Muscle layer of colon (tissue), 2 donors: ENCODE measurements around the gene SIRT2.

Experiments used
- H3K27ac ChIP-seq: one replicate; pipeline ENCODE4 v1.7.0; 2013; ENCODE audit warnings: low read depth, mild to moderate bottlenecking, low read length, moderate library complexity
- H3K27me3 ChIP-seq, 2 donors: one replicate each; pipeline ENCODE4 v1.7.0; 2013; ENCODE audit warnings: low read length in 2 of 2, mild to moderate bottlenecking in 2 of 2; ENCODE audit not compliant: insufficient read depth in 2 of 2, control insufficient read depth in 1 of 2
- H3K36me3 ChIP-seq: one replicate; pipeline ENCODE4 v1.7.0; 2013; ENCODE audit warnings: mild to moderate bottlenecking, low read length; ENCODE audit not compliant: insufficient read depth
- H3K4me1 ChIP-seq: one replicate; pipeline ENCODE4 v1.7.0; 2013; ENCODE audit warnings: mild to moderate bottlenecking, low read length; ENCODE audit not compliant: insufficient read depth
- H3K4me3 ChIP-seq, 2 donors: one replicate each; pipeline ENCODE4 v1.7.0; 2013; ENCODE audit warnings: low read length in 2 of 2, low read depth in 1 of 2, mild to moderate bottlenecking in 1 of 2, moderate library complexity in 1 of 2
- H3K9ac ChIP-seq: one replicate; pipeline ENCODE4 v1.7.0; 2013; ENCODE audit warnings: low read length
- H3K9me3 ChIP-seq: one replicate; pipeline ENCODE4 v1.7.0; 2013; ENCODE audit warnings: mild to moderate bottlenecking, low read length
- donor health status: abdominal sarcoma.
- donor health status: Adenocarcinoma of cecum.

The SIRT2 gene

GRCh38 chr19:38845374-38846024 lies 53.9 kb downstream of the SIRT2 start:
- no peak overlapping the region for H3K9ac ChIP-seq
- H3K36me3 ChIP-seq, result peaks cover 83% of the 10 kb centered on the region
- H3K27me3 ChIP-seq, result no peaks in the 10 kb centered on the region
- H3K9me3 ChIP-seq, result no peaks in the 10 kb centered on the region
- H3K4me1 ChIP-seq, result peaks cover 33% of the 10 kb centered on the region
- no peak overlapping the region for H3K4me3 ChIP-seq
- no peak overlapping the region for H3K27ac ChIP-seq

- H3K4me3 ChIP-seq, result no peak overlapping the region
- H3K9me3 ChIP-seq, result no peaks in the 10 kb centered on the region
- H3K27ac ChIP-seq, result no peak overlapping the region
Measured at GRCh38 chr19:38844093-38844686, 55.2 kb downstream of the SIRT2 start.

GRCh38 chr19:38843175-38843758 lies 56.2 kb downstream of the SIRT2 start:
- no peak overlapping the region for H3K9ac ChIP-seq
- H3K9me3 ChIP-seq, result no peaks in the 10 kb centered on the region
- no peak overlapping the region for H3K4me3 ChIP-seq
- peaks cover 94% of the 10 kb centered on the region for H3K36me3 ChIP-seq
- H3K27me3 ChIP-seq, result no peaks in the 10 kb centered on the region
- peaks cover 25% of the 10 kb centered on the region for H3K4me1 ChIP-seq
- H3K27ac ChIP-seq, result no peak overlapping the region

More at GRCh38 chr19:38844093-38844686, 55.2 kb downstream of the SIRT2 start:
- Histone ChIP-seq H3K4me1 (peaks cover 33% of the 10 kb centered on the region), H3K27me3 (no peaks in the 10 kb centered on the region), H3K36me3 (peaks cover 92% of the 10 kb centered on the region), H3K9ac (no peak overlapping the region)

- Histone ChIP-seq H3K36me3 (peaks cover 96% of the 10 kb centered on the region), H3K4me3 (no peak overlapping the region), H3K27me3 (no peaks in the 10 kb centered on the region), H3K4me1 (peaks cover 19% of the 10 kb centered on the region), H3K9me3 (no peaks in the 10 kb centered on the region), H3K9ac (no peak overlapping the region), H3K27ac (no peak overlapping the region)
Measured at GRCh38 chr19:38842439-38843174, 56.8 kb downstream of the SIRT2 start.

- Histone ChIP-seq H3K36me3 (peaks cover 96% of the 10 kb centered on the region), H3K27ac (no peak overlapping the region), H3K9me3 (no peaks in the 10 kb centered on the region), H3K27me3 (no peaks in the 10 kb centered on the region), H3K4me3 (no peak overlapping the region), H3K9ac (no peak overlapping the region), H3K4me1 (peaks cover 12% of the 10 kb centered on the region)
Measured at GRCh38 chr19:38841787-38842438, 57.5 kb downstream of the SIRT2 start.

GRCh38 chr19:38841180-38841766 lies 58.1 kb downstream of the SIRT2 start:
- no peak overlapping the region for H3K27ac ChIP-seq
- no peaks in the 10 kb centered on the region for H3K9me3 ChIP-seq
- H3K36me3 ChIP-seq, result peaks cover 94% of the 10 kb centered on the region
- no peak overlapping the region for H3K4me3 ChIP-seq
- no peaks in the 10 kb centered on the region for H3K27me3 ChIP-seq
- peaks cover 8% of the 10 kb centered on the region for H3K4me1 ChIP-seq
- no peak overlapping the region for H3K9ac ChIP-seq

GRCh38 chr19:38840583-38840968 lies 58.8 kb downstream of the SIRT2 start:
- Histone ChIP-seq H3K9me3 (no peaks in the 10 kb centered on the region), H3K4me1 (peaks cover 3% of the 10 kb centered on the region), H3K27me3 (no peaks in the 10 kb centered on the region), H3K9ac (no peak overlapping the region), H3K27ac (no peak overlapping the region), H3K36me3 (peaks cover 94% of the 10 kb centered on the region), H3K4me3 (no peak overlapping the region)

GRCh38 chr19:38839816-38840582 lies 59.4 kb downstream of the SIRT2 start:
- no peaks in the 10 kb centered on the region for H3K9me3 ChIP-seq
- H3K4me3 ChIP-seq, result no peak overlapping the region
- H3K36me3 ChIP-seq, result peaks cover 92% of the 10 kb centered on the region
- no peak overlapping the region for H3K9ac ChIP-seq
- no peaks in the 10 kb centered on the region for H3K27me3 ChIP-seq
- peaks cover 4% of the 10 kb centered on the region for H3K4me1 ChIP-seq
- no peak overlapping the region for H3K27ac ChIP-seq

- H3K4me3 ChIP-seq, result no peak overlapping the region
- H3K4me1 ChIP-seq, result peaks cover 4% of the 10 kb centered on the region
Measured at GRCh38 chr19:38838986-38839761, 60.2 kb downstream of the SIRT2 start.

More at GRCh38 chr19:38838986-38839761, 60.2 kb downstream of the SIRT2 start:
- H3K27me3 ChIP-seq, result no peaks in the 10 kb centered on the region
- H3K36me3 ChIP-seq, result peaks cover 84% of the 10 kb centered on the region
- H3K9ac ChIP-seq, result no peak overlapping the region
- no peaks in the 10 kb centered on the region for H3K9me3 ChIP-seq
- H3K27ac ChIP-seq, result no peak overlapping the region
